Measurements from ENCODE around the gene ACAD10. TPM values are rescaled to one million over a fixed set of nuclear protein-coding genes. Genes with fewer than 3 reads are reported as not detected.
"Not testable (repeated sequence)": the region's sequence is repeated elsewhere in the genome, so short reads cannot be mapped to it uniquely, and the experiment has no call there.

Gene ACAD10
- total RNA-seq, 1 experiment from 2014 or later, result 3.4 TPM

GRCh38 chr12:111687255-111687654, 1.4 kb downstream of the ACAD10 start:
- no peak for DNase-seq (ENCODE audit: low spot score)

- DNase-seq (ENCODE audit: low spot score), result no peak
These were observed 2.1 kb downstream of the ACAD10 start for GRCh38 chr12:111687952-111688351.

- DNase-seq (ENCODE audit: low spot score), result no peak
These were observed 5.4 kb downstream of the ACAD10 start for GRCh38 chr12:111691262-111691661.

- DNase-seq (ENCODE audit: low spot score), result peak; percentile 8
These were observed 6.8 kb downstream of the ACAD10 start for GRCh38 chr12:111692575-111693210.

GRCh38 chr12:111693818-111694217, 8.0 kb downstream of the ACAD10 start:
- DNase-seq (ENCODE audit: low spot score), result no peak

GRCh38 chr12:111699962-111700361, 14.1 kb downstream of the ACAD10 start:
- no peak for DNase-seq (ENCODE audit: low spot score)

GRCh38 chr12:111705672-111706071, 19.8 kb downstream of the ACAD10 start:
- DNase-seq (ENCODE audit: low spot score), result no peak

GRCh38 chr12:111706145-111706544, 20.3 kb downstream of the ACAD10 start:
- DNase-seq (ENCODE audit: low spot score), result no peak

- no peak for DNase-seq (ENCODE audit: low spot score)
These were observed 29.4 kb downstream of the ACAD10 start for GRCh38 chr12:111715279-111715678.

- DNase-seq (ENCODE audit: low spot score), result not testable (repeated sequence)
These were observed 33.5 kb downstream of the ACAD10 start for GRCh38 chr12:111719316-111719715.

GRCh38 chr12:111720457-111720856, 34.6 kb downstream of the ACAD10 start:
- DNase-seq (ENCODE audit: low spot score), result no peak

- DNase-seq (ENCODE audit: low spot score), result not testable (repeated sequence)
These were observed 38.0 kb downstream of the ACAD10 start for GRCh38 chr12:111723646-111724360.

GRCh38 chr12:111728795-111729194, 42.9 kb downstream of the ACAD10 start:
- no peak for DNase-seq (ENCODE audit: low spot score)

- DNase-seq (ENCODE audit: low spot score), result no peak
These were observed 44.6 kb downstream of the ACAD10 start for GRCh38 chr12:111730420-111730819.

- DNase-seq (ENCODE audit: low spot score), result no peak
These were observed 46.9 kb downstream of the ACAD10 start for GRCh38 chr12:111732786-111733185.

GRCh38 chr12:111733340-111733915, 47.6 kb downstream of the ACAD10 start:
- no peak for DNase-seq (ENCODE audit: low spot score)

GRCh38 chr12:111739524-111739923, 53.7 kb downstream of the ACAD10 start:
- not testable (repeated sequence) for DNase-seq (ENCODE audit: low spot score)

- DNase-seq (ENCODE audit: low spot score), result peak; percentile 18
These were observed 55.5 kb downstream of the ACAD10 start for GRCh38 chr12:111741235-111741812.

GRCh38 chr12:111745211-111745610, 59.4 kb downstream of the ACAD10 start:
- no peak for DNase-seq (ENCODE audit: low spot score)

GRCh38 chr12:111747333-111747732, 61.5 kb downstream of the ACAD10 start:
- DNase-seq (ENCODE audit: low spot score), result no peak

- DNase-seq (ENCODE audit: low spot score), result no peak
These were observed 62.4 kb downstream of the ACAD10 start for GRCh38 chr12:111748151-111748672.

GRCh38 chr12:111748867-111749266, 63.0 kb downstream of the ACAD10 start:
- no peak for DNase-seq (ENCODE audit: low spot score)

Measured in A172 (cell line).